Measurements from ENCODE around the gene TARS1. TPM values are rescaled to one million over a fixed set of nuclear protein-coding genes. Genes with fewer than 3 reads are reported as not detected.

TARS1 gene
- total RNA-seq, 2 experiments from 2014 or later, result 31.3 to 32.0 TPM

GRCh38 chr5:33409435-33410170 is 31.2 kb upstream of the TARS1 start:
- peaks cover 12% of the 10 kb centered on the region for H3K27me3 Mint-ChIP-seq
- Histone ChIP-seq H3K27me3 (ENCODE audit: control insufficient read depth in 1 of 2, insufficient read depth in 2 of 2, low read length in 2 of 2) (no peaks in the 10 kb centered on the region), H3K4me1 (ENCODE audit: insufficient read depth, low read length) (no peaks in the 10 kb centered on the region), H3K36me3 (ENCODE audit: insufficient read depth, low read length) (no peaks in the 10 kb centered on the region), H3K27ac (ENCODE audit: low read depth in 1 of 2, low read length in 2 of 2) (no peak overlapping the region), H3K9me3 (ENCODE audit: control insufficient read depth in 1 of 2, insufficient read depth in 1 of 2, low read length in 2 of 2) (no peaks in the 10 kb centered on the region), H3K4me3 (ENCODE audit: low read length) (no peak overlapping the region)
- no peak for DNase-seq
- TF ChIP-seq CTCF (IDR thresholded peaks at IDR 0.05), result no peak
- no peaks in the 10 kb centered on the region for H3K9me3 Mint-ChIP-seq
- no peak overlapping the region for H3K4me3 Mint-ChIP-seq
- H3K4me1 Mint-ChIP-seq (ENCODE audit: low read depth), result no peaks in the 10 kb centered on the region
- ChIA-PET CTCF (no interaction called here), POLR2A (no interaction called here)
- intact Hi-C loops (cut with DNase I, micrococcal nuclease), result no loop called here
- no peak overlapping the region for H3K27ac Mint-ChIP-seq
- no peaks in the 10 kb centered on the region for H3K36me3 Mint-ChIP-seq (ENCODE audit: low read depth)
- no peak for ATAC-seq (ENCODE audit: poor library complexity)

DNA sequence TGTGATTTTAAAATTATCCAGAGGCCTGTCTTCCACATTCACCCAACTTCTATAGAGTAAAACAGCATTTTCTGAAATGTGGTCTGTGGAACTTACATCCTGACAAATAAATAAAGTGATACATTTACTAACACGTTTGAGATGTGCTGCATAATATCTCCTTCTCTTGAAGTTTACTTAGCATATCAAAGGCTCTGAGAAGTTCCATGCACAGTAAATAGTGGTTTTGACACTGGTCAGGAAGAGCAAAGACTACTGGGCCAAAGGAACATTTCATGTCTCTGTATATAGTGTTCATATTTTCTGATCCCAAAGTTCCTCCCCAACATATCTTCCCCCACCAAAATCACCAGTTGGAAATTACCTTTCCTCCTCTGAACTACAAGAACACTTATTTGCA is 30.5 kb upstream of the TARS1 start:
- H3K4me1 Mint-ChIP-seq (ENCODE audit: low read depth), result no peaks in the 10 kb centered on the region
- H3K9me3 Mint-ChIP-seq, result no peaks in the 10 kb centered on the region
- CTCF ChIA-PET, result no interaction called here

GRCh38 chr5:33411498-33411897 is 29.3 kb upstream of the TARS1 start:
- Mint-ChIP-seq H3K27ac (no peak overlapping the region), H3K4me3 (no peak overlapping the region), H3K9me3 (no peaks in the 10 kb centered on the region), H3K27me3 (peaks cover 16% of the 10 kb centered on the region), H3K36me3 (ENCODE audit: low read depth) (no peaks in the 10 kb centered on the region), H3K4me1 (ENCODE audit: low read depth) (no peaks in the 10 kb centered on the region)
- Histone ChIP-seq H3K4me1 (ENCODE audit: insufficient read depth, low read length) (no peaks in the 10 kb centered on the region), H3K36me3 (ENCODE audit: insufficient read depth, low read length) (no peaks in the 10 kb centered on the region), H3K27me3 (ENCODE audit: control insufficient read depth in 1 of 2, insufficient read depth in 2 of 2, low read length in 2 of 2) (no peaks in the 10 kb centered on the region), H3K9me3 (ENCODE audit: control insufficient read depth in 1 of 2, insufficient read depth in 1 of 2, low read length in 2 of 2) (no peaks in the 10 kb centered on the region), H3K27ac (ENCODE audit: low read depth in 1 of 2, low read length in 2 of 2) (no peak overlapping the region), H3K4me3 (ENCODE audit: low read length) (no peak overlapping the region)
- intact Hi-C loops (cut with DNase I, micrococcal nuclease), result no loop called here
- no peak for TF ChIP-seq CTCF (IDR thresholded peaks at IDR 0.05)
- ChIA-PET CTCF (no interaction called here), POLR2A (no interaction called here)
- DNase-seq, result no peak
- ATAC-seq (ENCODE audit: poor library complexity), result no peak

More for the DNA sequence above, 30.5 kb upstream of the TARS1 start:
- H3K27me3 Mint-ChIP-seq, result peaks cover 16% of the 10 kb centered on the region
- no peak overlapping the region for H3K27ac Mint-ChIP-seq
- H3K9me3 ChIP-seq (ENCODE audit: control insufficient read depth in 1 of 2, insufficient read depth in 1 of 2, low read length in 2 of 2), result no peaks in the 10 kb centered on the region
- no peaks in the 10 kb centered on the region for H3K36me3 Mint-ChIP-seq (ENCODE audit: low read depth)
- no peaks in the 10 kb centered on the region for H3K27me3 ChIP-seq (ENCODE audit: control insufficient read depth in 1 of 2, insufficient read depth in 2 of 2, low read length in 2 of 2)
- no peaks in the 10 kb centered on the region for H3K36me3 ChIP-seq (ENCODE audit: insufficient read depth, low read length)
- TF ChIP-seq CTCF (IDR thresholded peaks at IDR 0.05), result no peak
- ATAC-seq (ENCODE audit: poor library complexity), result no peak
- no peak overlapping the region for H3K4me3 ChIP-seq (ENCODE audit: low read length)
- DNase-seq, result no peak
- intact Hi-C loops (cut with DNase I, micrococcal nuclease), result no loop called here
- POLR2A ChIA-PET, result no interaction called here
- H3K27ac ChIP-seq (ENCODE audit: low read depth in 1 of 2, low read length in 2 of 2), result no peak overlapping the region
- no peaks in the 10 kb centered on the region for H3K4me1 ChIP-seq (ENCODE audit: insufficient read depth, low read length)
- no peak overlapping the region for H3K4me3 Mint-ChIP-seq

All from CD4-positive, alpha-beta T cell (primary cell).